Suprapubic skin (tissue), 4 donors: ENCODE data around the gene GIPR.
"Not testable (repeated sequence)": the region's sequence is repeated elsewhere in the genome, so short reads cannot be mapped to it uniquely, and the experiment has no call there.

Source experiments
- EP300 ChIP-seq: sonication (generic); formaldehyde crosslinking; IDR thresholded peaks from one replicate; pipeline ENCODE4 v1.6.1; 2017; ENCODE audit warnings: antibody characterized with exemption
- POLR2A ChIP-seq, 2 donors: fragments of 450-650 bp; IDR thresholded peaks; one replicate each; pipeline ENCODE4 v1.6.1; 2017; ENCODE audit warnings: antibody characterized with exemption in 2 of 2, mild to moderate bottlenecking in 2 of 2, moderate library complexity in 2 of 2
- POLR2AphosphoS5 ChIP-seq, 3 donors: sonication (generic); formaldehyde crosslinking; IDR thresholded peaks; one replicate each; pipeline ENCODE4 v1.6.1; 2017; ENCODE audit warnings: antibody characterized with exemption in 3 of 3
- TF ChIP-seq, protein P1 (sequence below), 2 donors: fragments of 200-600 bp in 1 of 2; fragments of 450-650 bp in 1 of 2; sonication (generic) in 1 of 2; IDR thresholded peaks; one replicate each; pipeline ENCODE4 v1.5.1; 2016 to 2019; ENCODE audit warnings: antibody characterized with exemption in 2 of 2, mild to moderate bottlenecking in 1 of 2, moderate library complexity in 1 of 2

DNA sequence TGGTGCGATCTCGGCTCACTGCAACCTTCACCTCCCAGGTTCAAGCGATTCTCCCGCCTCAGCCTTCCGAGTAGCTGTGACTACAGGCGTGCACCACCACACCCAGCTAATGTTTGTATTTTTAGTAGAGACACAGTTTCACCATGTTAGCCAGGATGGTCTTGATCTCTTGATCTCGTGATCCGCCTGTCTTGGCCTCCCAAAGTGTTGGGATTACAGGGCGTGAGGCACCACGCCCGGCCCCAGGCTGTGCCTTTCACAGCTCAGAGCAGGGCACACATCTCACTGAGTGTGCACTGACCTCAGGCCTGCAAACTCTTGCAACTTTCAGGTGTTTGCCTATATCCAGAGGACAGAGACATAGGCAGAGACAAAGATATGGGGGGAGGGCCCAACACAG, 17.0 kb downstream of the GIPR start:
- not testable (repeated sequence) for TF ChIP-seq EP300; POLR2A (IDR thresholded peaks at IDR 0.05); POLR2AphosphoS5 (IDR thresholded peaks at IDR 0.05)
- TF ChIP-seq, protein P1, sequence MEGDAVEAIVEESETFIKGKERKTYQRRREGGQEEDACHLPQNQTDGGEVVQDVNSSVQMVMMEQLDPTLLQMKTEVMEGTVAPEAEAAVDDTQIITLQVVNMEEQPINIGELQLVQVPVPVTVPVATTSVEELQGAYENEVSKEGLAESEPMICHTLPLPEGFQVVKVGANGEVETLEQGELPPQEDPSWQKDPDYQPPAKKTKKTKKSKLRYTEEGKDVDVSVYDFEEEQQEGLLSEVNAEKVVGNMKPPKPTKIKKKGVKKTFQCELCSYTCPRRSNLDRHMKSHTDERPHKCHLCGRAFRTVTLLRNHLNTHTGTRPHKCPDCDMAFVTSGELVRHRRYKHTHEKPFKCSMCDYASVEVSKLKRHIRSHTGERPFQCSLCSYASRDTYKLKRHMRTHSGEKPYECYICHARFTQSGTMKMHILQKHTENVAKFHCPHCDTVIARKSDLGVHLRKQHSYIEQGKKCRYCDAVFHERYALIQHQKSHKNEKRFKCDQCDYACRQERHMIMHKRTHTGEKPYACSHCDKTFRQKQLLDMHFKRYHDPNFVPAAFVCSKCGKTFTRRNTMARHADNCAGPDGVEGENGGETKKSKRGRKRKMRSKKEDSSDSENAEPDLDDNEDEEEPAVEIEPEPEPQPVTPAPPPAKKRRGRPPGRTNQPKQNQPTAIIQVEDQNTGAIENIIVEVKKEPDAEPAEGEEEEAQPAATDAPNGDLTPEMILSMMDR (IDR thresholded peaks at IDR 0.05) = not testable (repeated sequence)
